HG02840 (cell line): ENCODE results near the gene NAT9.
A peak's percentile ranks its signal among the peaks of the same experiment; 100 is the strongest.

Source experiments
- ATAC-seq: cut with Tn5 transposase; IDR thresholded peaks from one replicate; pipeline ENCODE4 v1.9.1; 2021; ENCODE audit warnings: mild to moderate bottlenecking, moderate library complexity, moderate number of reproducible peaks; ENCODE audit not compliant: unreplicated experiment, low FRiP score

The NAT9 gene

DNA sequence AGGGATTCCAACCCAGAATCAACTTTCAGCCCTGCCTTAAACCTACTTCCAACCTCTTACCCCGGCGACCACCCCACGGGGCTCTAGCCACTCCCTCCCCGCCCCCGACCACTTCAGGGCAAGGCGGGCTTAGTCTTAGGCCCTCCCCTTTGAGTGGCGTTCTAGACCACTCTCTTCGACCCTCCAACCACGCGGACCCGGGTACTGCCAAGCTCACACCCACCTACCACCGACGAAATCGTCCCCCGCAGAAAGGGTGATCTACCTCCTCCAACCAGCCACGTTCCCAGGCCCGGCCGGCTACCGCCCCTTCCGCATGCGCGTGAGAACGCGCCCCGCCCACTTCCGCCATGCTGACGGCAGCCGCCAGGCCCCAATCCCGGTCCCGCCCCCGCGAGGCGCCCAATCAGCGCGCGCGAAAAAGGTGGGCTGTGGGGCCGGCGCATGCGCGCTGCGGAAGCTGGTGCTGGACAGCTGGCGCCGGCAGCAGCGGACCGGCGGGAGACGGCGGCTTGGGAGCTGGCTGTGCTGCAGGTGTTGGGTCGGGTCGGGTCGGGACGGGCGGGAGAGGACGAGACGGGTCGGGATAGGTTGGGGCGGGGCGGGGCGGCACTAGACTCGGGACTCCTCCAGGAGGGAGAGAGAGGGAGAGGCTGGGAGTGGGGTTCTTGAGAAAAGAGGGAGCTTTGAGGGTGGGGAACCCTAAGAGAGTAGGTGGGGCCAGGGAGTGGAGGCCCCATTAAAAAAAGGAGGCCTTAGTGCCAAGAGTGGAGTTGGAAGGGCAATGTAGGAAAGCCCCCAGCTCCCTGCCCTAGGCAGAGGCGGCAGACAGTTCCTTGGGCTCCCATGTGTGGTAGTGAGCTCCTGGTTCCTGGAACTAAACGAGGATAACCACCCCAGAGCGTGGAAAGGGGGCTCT, at the start of gene NAT9:
Gene NAT9, minus strand, starts transcription at position 302 of the 919 bp plus-strand sequence. CDS start 647 bp downstream, outside the sequence.
- ATAC-seq: peak; percentile 61

- no peak for ATAC-seq
Observed at GRCh38 chr17:74824961-74825627, 48.9 kb upstream of the NAT9 start.

DNA sequence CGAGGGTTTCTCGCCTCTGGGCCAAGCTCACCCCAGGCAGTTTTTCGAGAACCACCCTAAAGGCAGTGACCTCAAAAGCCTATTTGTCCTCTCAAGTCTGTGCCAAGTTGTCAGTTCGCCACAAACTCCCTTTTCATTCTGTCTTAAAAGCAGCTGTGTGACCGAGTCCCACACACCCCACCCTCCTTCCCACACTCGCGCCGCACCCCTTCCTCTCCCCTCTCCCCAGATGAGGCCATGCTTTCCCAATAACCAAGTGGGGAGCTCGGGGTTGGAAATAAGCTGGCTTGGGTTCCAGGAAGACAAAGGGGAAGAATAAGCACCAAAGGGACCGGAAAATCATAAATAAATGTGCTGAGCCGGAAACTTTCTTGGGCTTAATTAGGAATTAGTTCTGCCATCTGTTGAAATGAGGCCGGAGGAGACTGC, 46.8 kb upstream of the NAT9 start:
- ATAC-seq: no peak

DNA sequence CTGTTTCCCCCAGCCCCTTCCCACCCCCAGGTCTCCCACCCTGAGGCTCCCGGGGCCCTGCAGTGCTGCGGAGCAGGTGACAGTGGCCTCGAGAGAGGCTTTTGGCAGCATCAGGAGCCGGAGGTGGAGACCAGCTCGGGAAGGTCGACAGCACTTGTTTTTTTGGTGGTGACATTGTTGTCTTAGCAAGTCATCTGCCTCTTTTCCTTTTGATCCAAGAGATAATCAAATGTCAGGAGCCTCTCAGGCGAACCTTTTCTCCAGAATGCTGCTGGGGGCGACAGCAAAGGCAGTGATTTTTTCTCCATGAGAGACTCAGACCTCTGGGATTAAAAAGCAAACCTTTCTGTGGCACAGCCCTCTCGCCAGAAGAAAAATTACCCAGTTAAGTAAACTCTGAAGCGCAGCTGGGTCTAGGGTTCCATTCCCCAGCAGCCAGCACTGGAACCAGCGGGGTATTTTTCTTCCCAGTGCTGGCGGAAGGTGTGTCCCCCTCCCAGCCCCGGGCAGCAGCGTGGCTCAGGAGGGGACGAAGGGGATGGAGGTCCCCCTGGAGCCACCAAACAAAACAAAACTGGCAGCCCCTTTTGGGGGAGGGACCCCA, 46.3 kb upstream of the NAT9 start:
- ATAC-seq: no peak

- no peak for ATAC-seq
Observed at GRCh38 chr17:74821655-74822334, 45.6 kb upstream of the NAT9 start.

GRCh38 chr17:74819801-74820436, 43.8 kb upstream of the NAT9 start:
- ATAC-seq: no peak

GRCh38 chr17:74818291-74818938, 42.3 kb upstream of the NAT9 start:
- ATAC-seq: no peak

GRCh38 chr17:74816905-74817620, 40.9 kb upstream of the NAT9 start:
- ATAC-seq: no peak

- no peak for ATAC-seq
Observed at GRCh38 chr17:74815550-74816370, 39.6 kb upstream of the NAT9 start.

DNA sequence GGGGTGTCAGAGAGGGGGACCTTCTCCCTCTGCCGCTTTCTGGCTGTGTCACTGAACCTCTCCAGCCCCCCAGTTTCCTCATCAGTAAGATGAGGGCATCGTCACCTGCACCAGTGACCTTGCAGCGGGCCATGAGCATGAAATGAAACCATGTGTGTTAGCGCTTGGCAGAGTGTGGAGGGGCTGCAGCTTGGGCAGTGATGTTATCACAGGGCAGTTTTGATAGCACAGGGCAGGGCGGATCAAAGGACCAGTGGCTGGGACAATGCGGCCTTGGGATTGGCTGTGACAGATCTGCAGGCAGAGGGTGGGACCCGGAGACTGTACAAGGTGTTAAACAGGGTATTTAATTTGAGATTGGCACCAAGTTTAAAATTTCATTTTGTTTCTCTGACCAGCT, 38.9 kb upstream of the NAT9 start:
- no peak for ATAC-seq

DNA sequence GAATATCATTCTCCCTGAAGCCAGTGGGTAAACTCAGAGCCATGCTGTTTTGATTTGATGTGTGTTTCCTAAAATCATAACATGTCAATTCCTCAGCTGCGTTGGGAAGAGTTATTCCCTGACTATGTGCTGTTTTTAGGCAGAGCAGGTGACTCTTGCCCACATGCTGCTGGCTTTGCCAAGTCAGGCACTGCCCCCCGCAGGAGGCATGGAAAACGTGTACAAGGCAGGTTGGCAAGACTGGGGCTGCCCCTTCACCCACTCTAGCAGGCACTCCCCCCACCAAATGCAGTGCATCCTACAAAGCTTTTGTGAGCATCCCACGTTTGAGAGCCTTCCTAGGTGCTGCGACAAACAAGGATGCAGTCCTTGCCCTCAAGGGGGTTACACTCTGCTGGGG, 38.3 kb upstream of the NAT9 start:
- ATAC-seq: no peak

- no peak for ATAC-seq
Observed at GRCh38 chr17:74812109-74813009, 36.2 kb upstream of the NAT9 start.

- ATAC-seq: no peak
Observed at GRCh38 chr17:74810699-74811485, 34.7 kb upstream of the NAT9 start.

DNA sequence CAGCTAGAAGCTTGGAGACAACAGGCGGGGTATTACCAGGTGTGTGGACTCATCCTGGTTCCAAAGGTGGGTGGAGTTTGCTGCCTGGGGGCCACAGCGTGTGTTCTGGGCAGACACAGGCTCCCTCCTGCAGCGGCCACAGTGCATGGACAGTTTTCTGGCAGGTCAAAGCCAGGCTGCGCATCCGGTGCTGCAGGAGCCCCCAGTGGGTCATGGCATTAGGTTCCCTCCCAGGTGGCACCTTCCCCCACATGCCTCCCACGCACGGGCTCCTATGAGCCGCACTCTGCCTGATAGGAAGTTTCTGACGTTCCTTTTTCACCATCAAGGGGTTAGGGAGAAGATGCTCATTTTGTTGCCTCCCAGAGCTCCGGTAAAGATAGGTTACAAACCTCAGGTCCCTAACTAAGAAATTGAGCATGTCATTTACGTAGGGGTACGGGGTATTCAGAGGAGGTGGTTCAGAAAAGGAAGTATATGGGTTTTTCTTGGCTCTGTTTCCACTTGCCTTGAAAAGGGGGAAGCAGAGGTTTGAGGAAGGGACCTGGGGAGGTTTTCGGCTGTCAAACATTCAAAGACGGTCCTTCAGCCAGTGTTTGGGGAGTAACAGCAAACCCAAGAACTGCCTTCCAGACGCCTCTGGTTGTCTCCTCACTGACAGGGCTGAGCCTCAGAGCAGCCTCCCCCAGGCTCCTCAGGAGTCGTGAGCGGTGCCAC, 32.7 kb upstream of the NAT9 start:
- no peak for ATAC-seq

DNA sequence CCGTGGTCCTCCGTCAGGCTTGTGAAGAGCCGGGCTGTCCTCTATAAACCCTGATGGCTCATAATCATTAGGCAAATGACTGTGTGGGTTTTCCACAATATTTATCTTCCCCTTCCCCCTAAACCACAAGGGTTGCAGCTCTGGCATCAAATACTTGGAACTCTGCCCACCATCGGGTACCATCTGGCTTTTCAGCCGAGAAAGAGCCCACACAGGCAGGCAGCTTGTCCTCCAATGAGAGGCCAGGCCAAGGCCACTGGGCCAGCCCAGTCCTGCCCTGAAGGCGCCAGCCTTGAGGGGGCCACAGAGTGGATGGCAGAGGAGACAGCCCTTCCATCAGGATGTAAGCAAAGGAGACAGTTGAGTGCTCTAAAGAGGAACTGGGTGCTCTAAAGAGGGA, 31.8 kb upstream of the NAT9 start:
- no peak for ATAC-seq

GRCh38 chr17:74807441-74807840, 31.3 kb upstream of the NAT9 start:
- no peak for ATAC-seq
